ENCODE results near the gene ARL8A.
"Not testable (repeated sequence)": the region's sequence is repeated elsewhere in the genome, so short reads cannot be mapped to it uniquely, and the experiment has no call there.

ARL8A gene

DNA sequence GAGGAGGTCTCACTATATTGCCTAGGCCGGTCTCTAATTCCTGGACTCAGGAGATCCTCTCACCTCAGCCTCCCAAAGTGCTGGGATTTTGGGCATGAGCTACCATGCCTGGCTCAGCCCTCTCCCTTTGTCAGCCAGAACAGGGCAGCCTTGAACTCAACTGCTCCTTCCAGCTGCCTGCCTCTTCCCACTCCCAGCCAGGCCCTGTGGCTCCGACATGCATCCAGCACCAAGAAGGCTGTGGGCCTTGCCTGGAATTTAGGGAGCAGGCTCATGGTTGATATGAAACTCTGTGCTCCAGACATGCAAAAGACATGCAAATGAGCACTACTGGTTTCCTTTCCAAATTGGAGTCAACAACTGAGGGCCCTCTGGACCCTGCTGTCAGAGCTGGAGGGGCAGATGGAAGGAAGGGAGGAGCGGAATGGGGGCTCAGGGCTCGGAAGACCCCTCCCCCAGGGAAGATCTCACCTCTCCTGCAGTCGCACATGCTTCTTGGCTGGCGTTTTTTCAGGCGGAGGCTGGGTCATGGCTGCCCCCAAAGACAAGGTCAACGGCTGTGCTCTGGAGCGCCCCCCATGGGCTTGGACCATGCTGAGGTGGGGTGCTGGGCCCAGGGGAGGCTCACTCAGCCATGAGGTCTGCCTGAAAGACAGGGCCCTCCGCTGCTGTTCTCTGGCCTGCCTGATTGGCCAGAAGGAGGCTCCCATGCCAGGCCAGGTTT lies 14.4 kb upstream of the ARL8A start:
- DNase-seq (ENCODE audit: low spot score): no peak

GRCh38 chr1:202157945-202158344 lies 13.4 kb upstream of the ARL8A start:
- no peak for DNase-seq (ENCODE audit: low spot score)

DNA sequence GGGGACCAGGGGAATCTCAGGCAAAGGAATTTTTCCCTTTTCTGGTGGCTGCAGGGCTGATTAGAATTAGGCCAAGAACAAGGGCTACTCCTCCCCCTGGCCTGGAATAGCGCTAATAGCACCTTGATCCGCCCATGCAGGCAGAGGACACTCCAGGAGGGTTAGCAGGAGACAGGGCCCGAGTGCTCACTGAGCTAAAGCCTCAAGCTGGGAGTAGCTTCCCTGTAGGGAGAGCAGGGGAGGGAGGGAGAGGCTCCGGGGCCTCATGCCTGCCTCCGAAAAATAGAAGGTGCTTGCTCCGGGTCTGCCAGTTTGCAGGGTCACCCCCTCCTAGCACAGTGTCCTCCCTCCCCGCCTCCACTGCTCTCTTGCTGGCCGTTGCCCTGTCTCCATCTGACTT lies 12.1 kb upstream of the ARL8A start:
- no peak for DNase-seq (ENCODE audit: low spot score)

GRCh38 chr1:202155478-202156021 lies 11.0 kb upstream of the ARL8A start:
- DNase-seq (ENCODE audit: low spot score): no peak

GRCh38 chr1:202154766-202155477 lies 10.4 kb upstream of the ARL8A start:
- peak; percentile 75 for DNase-seq (ENCODE audit: low spot score)

- DNase-seq (ENCODE audit: low spot score): no peak
Measured at GRCh38 chr1:202154148-202154765, 9.7 kb upstream of the ARL8A start.

GRCh38 chr1:202153284-202153683 lies 8.7 kb upstream of the ARL8A start:
- no peak for DNase-seq (ENCODE audit: low spot score)

DNA sequence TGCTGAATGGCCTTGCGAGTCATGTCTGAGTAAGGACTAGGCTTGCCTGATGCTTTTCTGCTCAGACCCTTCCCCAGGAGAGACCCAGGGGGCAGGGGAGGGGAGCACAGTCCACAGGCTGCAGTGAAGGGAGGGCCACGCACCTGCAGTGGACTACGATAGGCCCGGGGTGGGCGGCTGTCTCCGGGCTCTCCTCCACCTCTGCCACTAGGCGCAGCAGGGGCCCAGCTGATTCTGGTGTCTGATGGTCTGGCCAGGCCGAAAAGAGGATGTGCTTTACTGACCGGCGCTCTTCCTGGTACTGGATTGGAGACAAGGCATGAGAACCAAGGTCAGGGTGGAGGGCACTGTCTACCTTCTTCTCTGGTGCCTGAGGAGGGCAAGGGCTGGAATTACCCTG lies 7.9 kb upstream of the ARL8A start:
- no peak for DNase-seq (ENCODE audit: low spot score)

GRCh38 chr1:202151045-202151444 lies 6.5 kb upstream of the ARL8A start:
- DNase-seq (ENCODE audit: low spot score): no peak

DNA sequence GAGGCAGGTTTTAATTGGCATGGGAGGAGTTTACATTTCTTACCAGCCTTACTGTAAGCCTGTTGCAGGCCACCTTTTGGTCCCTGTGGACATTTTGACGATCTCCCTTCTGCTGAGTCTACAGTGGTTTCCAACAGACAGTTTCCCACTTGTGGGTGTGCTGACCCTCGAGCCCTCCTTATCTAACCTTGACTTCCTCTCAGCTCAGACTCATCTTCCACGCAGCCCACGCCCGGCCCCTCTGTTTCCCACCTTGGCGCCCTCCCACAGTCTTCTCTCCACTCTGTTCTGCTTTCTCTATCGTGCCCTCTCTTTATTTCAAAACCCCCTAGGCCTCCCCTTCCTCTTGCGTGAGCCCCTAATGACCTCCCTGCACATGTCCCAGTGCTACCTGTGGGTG lies 6.1 kb upstream of the ARL8A start:
- no peak for DNase-seq (ENCODE audit: low spot score)

DNA sequence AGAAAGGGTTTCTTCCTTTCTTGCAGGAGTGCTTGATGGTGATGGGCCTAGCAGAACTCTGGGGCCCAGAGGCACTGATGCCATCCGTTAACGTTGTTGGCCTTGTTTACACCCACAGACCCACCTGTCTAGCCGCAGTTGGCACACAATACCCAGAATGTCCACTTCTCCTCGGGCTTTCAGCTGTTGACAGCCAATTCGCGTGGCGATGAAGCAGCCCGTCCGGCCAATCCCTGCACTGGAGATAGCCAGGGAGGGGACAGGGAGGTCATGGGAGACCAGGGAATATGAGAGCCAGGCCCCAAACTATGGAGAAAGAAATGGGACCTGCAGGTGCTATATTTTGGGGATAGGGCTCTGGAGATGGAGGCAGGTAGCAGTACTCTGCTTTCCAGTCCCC lies 5.7 kb upstream of the ARL8A start:
- DNase-seq (ENCODE audit: low spot score): no peak

- no peak for DNase-seq (ENCODE audit: low spot score)
Measured at GRCh38 chr1:202149566-202149965, 5.0 kb upstream of the ARL8A start.

DNA sequence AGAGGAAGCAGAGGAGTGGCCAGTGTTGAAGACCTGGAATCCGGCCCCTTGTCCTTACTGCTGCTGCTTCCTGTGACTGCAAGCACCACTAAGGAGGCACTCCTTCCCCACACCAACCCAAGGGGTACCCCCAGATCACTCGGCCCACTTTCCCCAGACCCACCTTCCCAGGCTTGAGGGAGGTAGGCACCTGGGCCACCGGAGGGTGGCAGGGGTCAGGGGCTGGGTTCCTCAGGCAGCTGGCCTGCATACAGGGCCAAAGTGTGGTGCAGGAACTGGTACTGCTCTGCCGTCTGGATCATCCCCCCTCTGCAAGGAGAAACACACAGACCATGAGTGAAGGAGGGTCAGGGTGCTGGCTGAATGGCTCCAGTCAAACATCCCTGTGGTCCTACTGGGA lies 3.9 kb upstream of the ARL8A start:
- no peak for DNase-seq (ENCODE audit: low spot score)

DNA sequence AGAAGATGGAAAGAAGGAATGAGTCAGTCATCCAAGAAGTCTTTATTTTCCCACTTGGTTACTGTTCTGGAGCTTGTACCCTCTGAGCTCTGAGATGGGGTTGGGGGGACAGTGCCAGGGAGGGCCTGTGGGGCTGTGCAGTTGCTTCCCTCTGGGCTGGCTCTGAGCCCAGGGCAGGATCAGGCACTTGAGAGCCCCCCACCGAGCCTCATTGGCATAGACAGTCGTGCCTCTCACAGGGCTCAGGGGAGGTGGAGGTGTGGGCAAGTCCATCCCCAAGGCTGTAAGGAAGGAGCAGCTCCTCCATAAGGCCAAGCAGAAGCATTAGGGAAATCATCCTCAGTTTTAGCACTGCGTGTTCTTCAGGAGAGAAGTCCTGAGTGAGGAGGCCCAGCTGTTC lies 2.5 kb upstream of the ARL8A start:
- DNase-seq (ENCODE audit: low spot score): no peak

GRCh38 chr1:202146279-202146678 lies 1.7 kb upstream of the ARL8A start:
- DNase-seq (ENCODE audit: low spot score): no peak

DNA sequence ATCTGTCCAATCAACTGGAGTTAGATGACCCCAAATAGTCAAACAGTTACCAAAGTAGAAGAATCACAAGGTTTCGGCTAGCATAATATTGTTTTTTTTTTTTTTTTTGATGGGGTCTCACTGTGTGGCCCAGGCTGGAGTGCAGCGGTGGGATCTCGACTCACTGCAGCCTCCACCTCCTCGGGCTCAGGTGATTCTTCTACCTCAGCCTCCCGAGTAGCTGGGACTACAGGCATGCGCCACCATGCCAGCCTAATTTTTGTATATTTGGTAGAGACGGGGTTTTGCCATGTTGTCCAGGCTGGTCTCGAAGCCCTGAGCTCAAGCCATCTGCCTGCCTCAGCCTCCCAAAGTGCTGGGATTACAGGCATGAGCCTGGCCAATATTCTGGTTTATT lies 1.2 kb upstream of the ARL8A start:
- DNase-seq (ENCODE audit: low spot score): not testable (repeated sequence)

GRCh38 chr1:202145068-202145743 lies 669 bp upstream of the ARL8A start:
- no peak for DNase-seq (ENCODE audit: low spot score)

DNA sequence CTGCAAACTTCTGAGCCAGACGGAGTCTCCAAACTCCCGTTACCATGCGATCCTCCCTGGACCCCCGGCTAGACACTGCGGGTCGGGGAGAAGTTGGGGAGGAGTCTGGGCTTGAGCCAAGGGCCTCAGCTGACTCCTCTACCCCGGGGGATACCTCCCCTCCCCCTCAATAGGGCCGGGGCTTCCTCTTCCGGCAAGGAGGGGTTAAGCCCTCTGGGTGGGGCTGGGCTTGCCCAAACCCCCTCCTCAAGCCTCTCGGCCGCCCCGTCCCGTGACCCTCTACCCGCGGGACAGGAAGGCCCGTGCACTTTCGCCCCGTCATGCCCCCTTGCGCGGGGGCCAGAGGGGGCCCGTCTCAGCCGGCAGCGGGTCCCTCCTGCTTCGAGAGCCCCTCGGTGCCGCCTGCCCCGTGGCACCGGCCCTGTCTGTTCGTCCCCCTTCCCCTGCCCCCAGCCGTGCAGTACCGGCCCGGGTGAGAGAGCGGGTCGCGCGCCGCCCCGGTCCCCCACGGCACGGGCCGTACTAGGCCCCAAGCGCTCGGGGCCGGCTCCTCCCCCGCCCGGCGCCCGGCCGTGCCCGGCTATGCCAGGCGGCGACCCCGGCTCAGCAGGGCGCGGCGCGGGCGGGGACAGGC lies 652 bp downstream of the ARL8A start:
- peak; percentile 69 for DNase-seq (ENCODE audit: low spot score)

- DNase-seq (ENCODE audit: low spot score): no peak
Measured at GRCh38 chr1:202143011-202143767, 1.3 kb downstream of the ARL8A start.

- DNase-seq (ENCODE audit: low spot score): not testable (repeated sequence)
Measured at GRCh38 chr1:202141468-202141867, 3.1 kb downstream of the ARL8A start.

DNA sequence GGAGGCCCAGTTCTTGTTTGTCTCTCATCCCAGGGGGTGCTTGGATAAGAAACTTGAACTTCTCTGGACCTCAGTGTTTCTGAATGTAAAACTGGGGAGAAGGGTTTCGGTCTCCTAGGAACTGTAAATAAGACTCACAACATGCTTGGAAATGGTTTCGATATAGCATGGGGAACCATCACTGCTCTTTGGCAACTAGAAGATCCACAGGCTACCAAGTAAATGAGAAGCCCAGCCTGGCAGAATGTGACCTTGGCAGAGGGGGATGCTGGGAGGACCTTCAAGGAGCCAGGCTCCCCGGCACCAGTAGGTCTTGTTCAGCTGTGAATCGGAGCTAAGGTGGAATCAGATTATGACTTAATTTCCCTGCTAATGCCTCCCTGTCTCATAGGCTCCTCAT lies 3.7 kb downstream of the ARL8A start:
- no peak for DNase-seq (ENCODE audit: low spot score)
